ENCODE data around the gene PRKAG2. TPM values are rescaled to one million over a fixed set of nuclear protein-coding genes. Genes with fewer than 3 reads are reported as not detected.

Gene PRKAG2
- total RNA-seq, 1 donor from 2014 or later = 14.2 TPM

- no peak for DNase-seq
Measured at GRCh38 chr7:151513133-151513532, 363.8 kb downstream of the PRKAG2 start.

- DNase-seq = no peak
Measured at GRCh38 chr7:151512353-151512752, 364.6 kb downstream of the PRKAG2 start.

GRCh38 chr7:151511946-151512345, 365.0 kb downstream of the PRKAG2 start:
- DNase-seq = no peak

GRCh38 chr7:151511270-151511669, 365.6 kb downstream of the PRKAG2 start:
- no peak for DNase-seq

GRCh38 chr7:151509670-151510333, 367.1 kb downstream of the PRKAG2 start:
- no peak for DNase-seq

- no peak for DNase-seq
Measured at GRCh38 chr7:151508991-151509390, 367.9 kb downstream of the PRKAG2 start.

GRCh38 chr7:151507806-151508205, 369.1 kb downstream of the PRKAG2 start:
- no peak for DNase-seq

GRCh38 chr7:151506901-151507382, 370.0 kb downstream of the PRKAG2 start:
- DNase-seq = no peak

Small RNA genes lying within 50 kb of the gene (small RNA-seq; reads per million reads assigned to genes)
- not detected for gene RF00019 (ENCODE audit: low replicate concordance)
- gene RNU6-604P (ENCODE audit: low replicate concordance) = not detected

Other genes with a start within 250 kb of the PRKAG2 start
- gene GALNTL5, start 79.3 kb upstream of the PRKAG2 start, total RNA-seq = not detected
- gene GALNT11, start 148.6 kb upstream of the PRKAG2 start, total RNA-seq = 68.3 TPM